SJCRH30 (cell line): ENCODE results near the gene EGFLAM. TPM values are rescaled to one million over a fixed set of nuclear protein-coding genes. Genes with fewer than 3 reads are reported as not detected.

Experiments
- DNase-seq, 2 experiments: peaks; one replicate each; pipeline ENCODE4 v3.0.0-alpha.2; 2015 to 2020
- H3K27ac ChIP-seq: fragments of 250-450 bp; sonication (Bioruptor Pico); 2 replicates; pipeline ENCODE4 v1.5.1; 2020; ENCODE audit warnings: mild to moderate bottlenecking, moderate library complexity
- H3K27me3 ChIP-seq: fragments of 250-450 bp; sonication (Bioruptor Pico); 2 replicates; pipeline ENCODE4 v1.5.1; 2020; ENCODE audit warnings: mild to moderate bottlenecking, moderate library complexity
- H3K36me3 ChIP-seq: fragments of 250-450 bp; sonication (Bioruptor Pico); 2 replicates; pipeline ENCODE4 v1.5.1; 2020; ENCODE audit warnings: mild to moderate bottlenecking, moderate library complexity
- H3K4me1 ChIP-seq: fragments of 250-450 bp; sonication (Bioruptor Pico); 2 replicates; pipeline ENCODE4 v1.5.1; 2020; ENCODE audit warnings: mild to moderate bottlenecking, moderate library complexity
- H3K4me3 ChIP-seq: fragments of 250-450 bp; sonication (Bioruptor Pico); 2 replicates; pipeline ENCODE4 v1.5.1; 2020; ENCODE audit warnings: mild to moderate bottlenecking, moderate library complexity
- H3K9me3 ChIP-seq: fragments of 250-450 bp; sonication (Bioruptor Pico); replicated peaks from 2 replicates; pipeline ENCODE4 v1.5.1; 2020; ENCODE audit warnings: mild to moderate bottlenecking, moderate library complexity
- total RNA-seq: library from RNA; depleted of rRNA; stranded (reverse); fragments of >200 nt; shearing (Covaris generic); gene quantifications from 2 replicates; pipeline ENCODE4 v1.2.3, GENCODE V29; 2014

The EGFLAM gene
- total RNA-seq, 1 experiment from 2014 or later = 0.36 TPM

DNA sequence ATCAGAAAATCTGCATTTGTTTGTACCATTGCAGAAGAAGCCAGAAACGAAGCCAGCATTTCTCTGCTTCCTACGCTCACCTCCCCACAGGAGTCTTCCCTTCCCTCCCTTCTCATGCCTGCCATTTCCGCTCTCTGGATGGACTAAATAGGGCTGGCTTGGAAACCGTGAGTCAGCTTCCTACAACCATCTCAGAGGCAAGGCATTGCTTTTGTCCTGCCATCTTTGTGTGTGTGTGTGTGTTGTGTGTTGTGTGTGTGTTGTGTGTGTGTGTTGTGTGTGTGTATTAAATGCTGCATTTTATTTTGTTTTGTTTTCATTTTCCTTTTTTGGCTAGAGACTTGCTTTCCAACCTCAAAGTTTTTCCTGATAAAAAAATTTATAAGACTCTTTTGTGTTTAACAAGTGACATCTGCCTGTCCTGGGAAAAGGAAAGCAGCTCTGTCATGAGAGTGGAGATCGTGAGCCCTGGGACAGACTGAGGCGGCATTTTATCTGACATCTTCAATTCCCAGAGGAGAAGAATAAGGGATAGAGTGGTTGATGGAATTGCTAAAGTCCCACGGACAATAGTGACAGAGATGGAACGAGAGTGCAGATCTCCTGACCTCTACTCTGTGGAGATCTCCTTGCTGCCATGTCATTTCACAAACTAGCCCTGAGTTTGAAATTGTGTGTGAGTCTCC lies 7.5 kb upstream of the EGFLAM start:
- H3K27ac ChIP-seq = no peak overlapping the region
- DNase-seq = no peak
- H3K9me3 ChIP-seq = no peaks in the 10 kb centered on the region
- no peaks in the 10 kb centered on the region for H3K36me3 ChIP-seq
- H3K27me3 ChIP-seq = 0 out of 2 replicates have a peak, but pooled peaks cover 2% of the 10 kb centered on the region
- no peak overlapping the region for H3K4me3 ChIP-seq
- H3K4me1 ChIP-seq = no peaks in the 10 kb centered on the region

DNA sequence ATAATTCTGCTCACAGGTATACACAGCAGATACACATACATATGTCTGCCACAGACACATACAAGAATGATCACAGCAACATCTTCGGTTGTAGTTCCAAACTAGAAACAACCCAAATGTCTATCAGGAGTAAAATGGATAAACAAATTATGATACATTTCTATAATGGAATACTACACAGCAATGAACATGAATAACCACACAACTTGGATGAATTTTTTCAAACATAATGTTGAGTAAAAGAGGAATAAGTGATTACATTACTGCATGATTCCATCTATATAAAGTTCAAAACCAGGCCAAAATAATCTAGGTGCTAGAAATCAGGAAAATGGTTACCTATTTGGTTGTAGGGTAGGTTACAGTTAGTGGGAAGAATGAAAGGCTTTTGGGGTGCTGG lies 4.6 kb upstream of the EGFLAM start:
- Histone ChIP-seq H3K36me3 (no peaks in the 10 kb centered on the region), H3K9me3 (no peaks in the 10 kb centered on the region), H3K4me3 (no peak overlapping the region), H3K27me3 (peaks cover 6% of the 10 kb centered on the region; the same call in 1 of the 2 replicates), H3K27ac (no peak overlapping the region), H3K4me1 (no peaks in the 10 kb centered on the region)
- no peak for DNase-seq

DNA sequence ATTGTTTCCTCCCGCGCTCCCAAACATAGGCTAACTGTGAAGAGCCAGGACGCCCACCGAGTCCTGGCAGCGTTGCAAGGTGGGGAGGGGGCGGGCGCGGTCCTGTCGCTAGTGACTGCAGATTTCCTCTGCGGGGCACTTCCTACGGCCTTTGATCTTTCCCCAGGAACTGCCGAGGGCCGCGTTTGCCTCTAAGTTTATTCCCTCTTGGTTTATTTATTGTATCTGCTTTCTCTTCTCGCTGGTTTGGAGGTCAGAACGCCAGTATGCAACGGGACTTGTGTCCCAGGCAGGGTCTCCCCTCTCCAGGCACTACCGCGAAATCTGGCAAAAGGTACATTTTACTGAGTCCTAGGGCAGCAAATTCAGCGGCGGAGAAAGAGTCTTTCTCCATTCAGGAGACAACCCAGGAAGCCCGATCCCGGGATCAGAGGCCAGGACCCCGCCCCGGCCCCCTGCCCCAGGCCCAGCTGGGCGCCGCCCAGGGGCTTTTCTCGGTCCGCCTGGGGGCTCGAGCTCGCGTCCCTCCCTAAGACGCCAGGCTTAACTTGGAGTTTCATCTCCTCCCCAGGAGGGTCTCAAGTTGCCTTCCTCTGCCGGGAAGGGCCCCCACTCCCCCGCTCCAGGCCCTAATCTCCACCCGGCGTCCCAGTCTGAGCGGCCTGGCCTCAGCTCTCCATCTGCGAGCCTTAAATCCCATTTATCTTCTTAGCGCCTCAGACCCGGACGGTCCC lies 884 bp upstream of the EGFLAM start:
- DNase-seq = no peak
- Histone ChIP-seq H3K4me3 (no peak overlapping the region), H3K27me3 (peaks cover 20% of the 10 kb centered on the region), H3K36me3 (no peaks in the 10 kb centered on the region), H3K27ac (no peak overlapping the region), H3K4me1 (no peaks in the 10 kb centered on the region), H3K9me3 (no peaks in the 10 kb centered on the region)

DNA sequence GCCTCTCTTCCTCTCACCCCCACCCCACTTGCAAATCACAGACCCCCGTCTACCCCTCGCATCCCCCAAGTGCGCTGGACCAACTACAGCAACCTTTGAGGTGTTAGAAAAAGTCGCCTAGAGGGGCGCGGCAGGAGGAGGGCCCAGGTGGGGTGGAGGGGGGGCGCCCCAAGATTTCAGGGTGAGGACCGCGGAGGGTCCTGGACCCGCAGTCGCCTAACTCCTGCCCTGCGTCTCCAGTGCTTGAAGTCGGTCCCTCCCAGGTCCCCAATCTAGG lies 379 bp upstream of the EGFLAM start:
- H3K9me3 ChIP-seq = no peaks in the 10 kb centered on the region
- no peaks in the 10 kb centered on the region for H3K4me1 ChIP-seq
- peaks cover 20% of the 10 kb centered on the region for H3K27me3 ChIP-seq
- H3K27ac ChIP-seq = no peak overlapping the region
- H3K4me3 ChIP-seq = peak overlapping the region; percentile 60
- DNase-seq = no peak
- no peaks in the 10 kb centered on the region for H3K36me3 ChIP-seq

DNA sequence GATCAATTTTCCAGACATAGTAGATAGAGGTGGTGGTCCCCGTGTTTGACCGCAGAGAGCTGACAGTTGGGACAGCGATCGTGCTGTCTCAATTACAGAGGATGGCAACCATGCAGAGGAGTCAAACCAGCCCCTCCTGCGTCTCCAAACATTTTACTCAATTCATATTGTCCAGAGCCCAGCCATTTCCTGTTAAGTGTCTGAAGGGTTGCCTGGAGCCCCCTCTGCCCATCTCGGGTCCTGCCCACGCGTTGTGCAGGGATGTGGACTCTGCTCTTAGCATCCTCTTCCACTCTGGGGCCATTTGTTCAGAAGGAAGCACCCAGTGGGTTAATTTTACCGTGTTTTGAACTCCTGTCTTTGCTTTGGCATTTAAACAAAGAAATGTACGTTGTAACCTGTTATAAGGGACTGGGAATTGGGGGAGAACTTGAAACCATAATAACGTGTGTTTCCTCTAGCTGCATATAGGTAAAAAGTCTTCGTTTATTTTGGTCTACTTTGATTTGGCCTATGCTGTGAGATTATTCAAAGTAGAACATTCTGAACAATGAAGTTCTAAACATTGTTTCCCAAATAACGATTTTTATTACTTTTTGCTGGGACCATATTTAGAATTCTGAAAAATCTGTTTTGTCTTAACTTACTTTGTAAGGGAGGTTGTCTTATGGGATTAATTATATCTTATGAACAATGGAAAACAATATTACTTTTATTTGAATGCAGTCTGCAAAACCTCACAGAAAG lies 876 bp downstream of the EGFLAM start:
- no peaks in the 10 kb centered on the region for H3K9me3 ChIP-seq
- no peak for DNase-seq
- no peaks in the 10 kb centered on the region for H3K36me3 ChIP-seq
- H3K27me3 ChIP-seq = peaks cover 20% of the 10 kb centered on the region
- peak overlapping the region; percentile 60 for H3K4me3 ChIP-seq
- H3K4me1 ChIP-seq = no peaks in the 10 kb centered on the region
- no peak overlapping the region for H3K27ac ChIP-seq

DNA sequence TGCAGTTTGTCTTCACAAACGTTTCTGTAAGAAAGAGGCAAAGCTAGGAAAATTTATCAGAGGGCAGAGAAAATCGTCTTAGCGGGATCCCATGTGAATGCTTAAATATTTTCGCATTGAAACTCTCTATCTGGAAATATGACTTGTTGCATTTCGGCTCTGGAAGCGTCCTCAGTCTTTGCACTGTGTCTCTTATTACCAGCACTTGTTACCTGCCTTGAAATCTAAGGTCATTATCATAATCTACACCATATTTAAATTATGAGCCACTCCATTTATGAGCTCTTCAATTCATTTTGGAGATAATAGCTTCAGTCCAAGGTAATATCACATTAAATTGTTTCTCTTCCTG lies 1.4 kb downstream of the EGFLAM start:
- Histone ChIP-seq H3K4me1 (no peaks in the 10 kb centered on the region), H3K27me3 (peaks cover 20% of the 10 kb centered on the region)

DNA sequence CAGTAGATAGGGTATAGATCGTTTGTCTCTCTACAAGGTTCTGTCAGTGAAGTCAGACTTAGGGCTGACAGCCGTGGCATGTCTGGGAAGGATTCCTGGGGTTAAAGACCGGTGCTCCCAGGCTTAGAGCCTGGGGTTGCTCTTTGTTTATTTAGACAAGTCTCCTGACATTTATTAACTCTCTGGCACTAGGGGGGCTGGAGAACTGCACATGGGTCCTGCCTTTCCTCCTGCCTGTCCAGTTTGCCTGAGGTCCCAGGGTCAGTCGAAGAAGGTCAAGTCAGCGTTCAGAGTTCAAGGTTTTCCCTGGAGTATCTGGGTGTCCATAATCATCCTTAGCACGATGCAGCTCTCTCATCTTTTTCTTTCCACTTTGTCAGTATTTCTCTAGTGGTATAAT lies 5.6 kb downstream of the EGFLAM start:
- no peak overlapping the region for H3K27ac ChIP-seq

More for the DNA sequence above, 1.4 kb downstream of the EGFLAM start:
- no peaks in the 10 kb centered on the region for H3K9me3 ChIP-seq
- H3K36me3 ChIP-seq = no peaks in the 10 kb centered on the region
- DNase-seq = no peak
- no peak overlapping the region for H3K27ac ChIP-seq
- no peak overlapping the region for H3K4me3 ChIP-seq

DNA sequence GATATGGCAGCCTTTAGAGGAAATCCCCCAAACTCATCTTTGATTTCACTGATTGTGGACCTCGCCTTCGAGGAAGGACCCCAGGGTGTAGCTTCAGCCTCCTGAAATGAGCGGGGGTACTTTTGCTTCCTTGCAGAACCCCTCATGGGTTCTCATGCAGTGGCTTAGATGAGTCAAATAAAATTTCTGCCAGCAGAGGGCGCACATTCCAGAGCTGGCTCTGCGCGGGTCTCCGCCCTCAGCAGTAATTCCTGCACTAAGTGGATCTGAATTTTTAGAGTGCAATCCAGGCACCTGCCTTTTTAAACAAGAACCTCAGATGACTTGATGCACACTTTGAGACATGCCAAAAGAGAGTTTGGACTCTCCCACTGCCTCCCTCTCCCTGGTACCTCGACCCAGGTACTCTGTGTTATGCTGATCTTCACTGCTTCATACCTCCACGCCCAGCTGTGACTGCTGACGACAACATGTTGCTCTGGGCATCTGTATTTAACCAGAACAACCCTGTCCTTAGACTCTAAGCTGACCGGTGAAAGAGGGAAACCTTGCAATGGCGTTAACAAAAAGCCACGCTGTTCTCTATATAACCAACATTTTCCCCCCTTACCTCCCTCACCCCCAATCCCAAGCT lies 7.3 kb downstream of the EGFLAM start:
- H3K4me1 ChIP-seq = no peaks in the 10 kb centered on the region
- no peak overlapping the region for H3K27ac ChIP-seq
- H3K4me3 ChIP-seq = no peak overlapping the region
- H3K27me3 ChIP-seq = no peaks in the 10 kb centered on the region; the same call in 1 of the 2 replicates
- H3K36me3 ChIP-seq = no peaks in the 10 kb centered on the region
- no peaks in the 10 kb centered on the region for H3K9me3 ChIP-seq
- peak; percentile 57 to 76 for DNase-seq

More for the DNA sequence above, 5.6 kb downstream of the EGFLAM start:
- no peak for DNase-seq
- Histone ChIP-seq H3K4me3 (no peak overlapping the region), H3K4me1 (no peaks in the 10 kb centered on the region), H3K27me3 (peaks cover 14% of the 10 kb centered on the region), H3K36me3 (no peaks in the 10 kb centered on the region), H3K9me3 (no peaks in the 10 kb centered on the region)

DNA sequence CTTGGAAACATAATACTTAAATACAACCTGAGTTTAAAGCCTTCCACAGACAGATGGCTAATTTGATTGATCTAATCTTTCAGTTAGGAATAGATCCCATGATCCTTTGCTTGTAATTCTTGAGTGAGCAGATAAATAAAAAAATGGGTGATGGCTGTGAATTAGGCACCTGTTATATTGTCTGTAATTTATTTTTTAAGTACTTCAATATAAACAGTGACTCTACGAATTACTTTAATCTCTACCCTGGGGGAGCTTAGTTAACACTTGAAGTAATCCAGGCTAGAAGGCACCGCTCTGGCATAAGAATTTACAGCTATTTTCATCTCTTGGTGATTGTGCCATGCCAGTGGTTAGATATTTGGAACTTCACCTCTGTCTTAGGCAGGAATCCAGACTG lies 9.0 kb downstream of the EGFLAM start:
- DNase-seq = no peak
- no peaks in the 10 kb centered on the region for H3K27me3 ChIP-seq
- no peaks in the 10 kb centered on the region for H3K36me3 ChIP-seq
- H3K9me3 ChIP-seq = no peaks in the 10 kb centered on the region
- no peak overlapping the region for H3K4me3 ChIP-seq
- no peak overlapping the region for H3K27ac ChIP-seq
- no peaks in the 10 kb centered on the region for H3K4me1 ChIP-seq

DNA sequence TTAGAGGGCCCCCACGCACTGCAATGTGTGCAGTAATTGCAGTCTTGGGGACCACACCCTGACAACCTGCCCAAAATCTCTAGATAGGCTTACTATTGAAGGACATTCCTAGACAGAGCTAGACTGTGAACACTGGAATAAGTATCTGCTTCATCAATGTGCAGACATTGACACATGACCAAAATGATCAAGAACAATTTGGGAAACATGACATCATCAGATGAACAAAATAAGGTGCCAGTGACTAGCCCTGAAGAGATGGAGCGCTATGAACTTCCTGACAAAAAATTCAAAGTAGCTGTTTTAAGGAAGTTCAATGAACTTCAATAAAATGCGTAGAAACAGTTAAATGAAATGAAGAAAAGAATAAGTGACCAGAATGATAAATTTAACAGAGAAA lies 15.3 kb downstream of the EGFLAM start:
- H3K36me3 ChIP-seq = no peaks in the 10 kb centered on the region
- 0 out of 2 replicates have a peak, but pooled peaks cover 4% of the 10 kb centered on the region for H3K9me3 ChIP-seq
- no peak overlapping the region for H3K4me3 ChIP-seq
- H3K27ac ChIP-seq = no peak overlapping the region
- no peaks in the 10 kb centered on the region for H3K27me3 ChIP-seq
- H3K4me1 ChIP-seq = no peaks in the 10 kb centered on the region
- no peak for DNase-seq

DNA sequence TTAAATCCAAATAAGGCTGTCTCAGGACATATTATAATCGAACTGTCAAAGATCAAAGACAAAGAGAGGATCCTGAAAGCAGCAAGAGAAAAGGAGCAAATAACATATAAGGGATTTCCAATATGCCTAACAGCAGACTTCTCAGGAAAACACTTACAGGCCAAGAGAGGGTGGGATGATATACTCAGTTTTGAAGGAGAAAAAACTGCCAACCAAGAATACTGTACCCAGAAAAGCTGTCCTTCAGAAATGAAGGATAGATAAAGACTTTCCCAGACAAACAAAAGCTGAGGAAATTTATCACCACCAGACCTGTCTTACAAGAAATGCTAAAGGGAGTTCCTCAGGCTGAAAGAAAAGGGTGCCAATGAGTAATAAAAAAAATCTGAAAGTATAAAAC lies 16.0 kb downstream of the EGFLAM start:
- H3K27me3 ChIP-seq = no peaks in the 10 kb centered on the region
- no peaks in the 10 kb centered on the region for H3K36me3 ChIP-seq
- no peak for DNase-seq
- no peak overlapping the region for H3K27ac ChIP-seq
- H3K9me3 ChIP-seq = 0 out of 2 replicates have a peak, but pooled peaks cover 4% of the 10 kb centered on the region
- H3K4me3 ChIP-seq = no peak overlapping the region
- H3K4me1 ChIP-seq = no peaks in the 10 kb centered on the region

DNA sequence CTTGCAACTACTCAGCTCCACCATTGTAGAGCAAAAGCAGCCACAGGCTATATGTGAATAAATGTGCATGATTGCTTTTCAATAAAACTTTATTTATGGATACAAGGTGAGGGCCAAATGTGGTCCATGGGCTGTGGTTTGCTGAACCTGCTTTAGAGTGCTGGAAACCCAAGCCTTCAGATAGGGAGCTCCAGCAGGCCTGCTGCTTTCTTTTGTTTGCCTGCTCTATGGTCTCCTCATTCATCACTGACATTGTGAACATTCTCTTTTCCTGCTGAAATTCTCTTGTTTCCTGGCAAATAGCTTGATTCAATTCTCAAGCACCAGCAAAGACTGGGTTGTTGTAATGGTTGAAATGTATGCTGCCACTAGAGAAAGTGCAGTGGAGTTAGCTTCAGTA lies 26.0 kb downstream of the EGFLAM start:
- Histone ChIP-seq H3K36me3 (no peaks in the 10 kb centered on the region), H3K9me3 (no peaks in the 10 kb centered on the region), H3K27me3 (peaks cover 5% of the 10 kb centered on the region; the same call in 1 of the 2 replicates), H3K27ac (no peak overlapping the region), H3K4me1 (no peaks in the 10 kb centered on the region), H3K4me3 (no peak overlapping the region)
- no peak for DNase-seq

DNA sequence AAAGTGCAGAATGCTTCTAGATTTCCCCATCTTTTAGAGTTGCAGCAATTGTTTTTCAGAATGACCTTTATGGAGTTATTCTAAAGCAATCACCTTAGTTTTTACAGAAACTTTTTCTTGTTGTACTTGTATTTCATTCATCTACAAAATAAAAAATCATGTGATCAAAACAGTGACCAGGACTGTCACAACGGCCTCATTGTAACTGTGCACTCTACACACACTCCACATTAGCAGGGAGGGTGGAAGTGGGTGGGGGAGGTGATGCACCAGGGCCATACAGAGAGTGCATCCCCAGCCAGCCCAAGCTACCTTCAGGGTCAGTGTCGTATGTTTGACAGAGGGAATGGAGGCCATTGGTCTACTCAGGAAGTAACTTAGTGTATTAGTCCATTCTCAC lies 26.9 kb downstream of the EGFLAM start:
- DNase-seq = no peak
- no peaks in the 10 kb centered on the region for H3K36me3 ChIP-seq
- H3K4me3 ChIP-seq = no peak overlapping the region
- no peaks in the 10 kb centered on the region for H3K4me1 ChIP-seq
- H3K27me3 ChIP-seq = peaks cover 5% of the 10 kb centered on the region
- no peak overlapping the region for H3K27ac ChIP-seq
- H3K9me3 ChIP-seq = no peaks in the 10 kb centered on the region

DNA sequence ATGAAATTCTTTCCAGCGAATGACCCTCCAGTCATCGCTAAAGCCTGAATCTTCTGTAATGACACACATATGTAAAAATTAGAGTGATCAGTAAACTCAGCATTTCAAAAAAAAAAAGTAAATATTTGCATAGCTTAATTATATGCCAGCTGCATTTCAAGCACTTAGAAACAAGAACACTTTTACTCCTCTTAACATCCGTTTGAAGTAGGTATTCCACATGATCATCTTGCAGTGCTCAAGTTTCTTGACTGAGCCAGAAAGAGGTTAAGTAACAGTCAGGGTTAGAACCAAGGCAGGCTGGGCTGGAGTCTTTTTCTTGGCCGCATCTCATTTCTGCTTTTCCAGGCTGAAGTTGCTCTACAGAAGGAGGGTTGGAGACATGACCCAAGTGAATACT lies 27.6 kb downstream of the EGFLAM start:
- H3K4me3 ChIP-seq = no peak overlapping the region
- DNase-seq = no peak
- H3K9me3 ChIP-seq = no peaks in the 10 kb centered on the region
- no peaks in the 10 kb centered on the region for H3K4me1 ChIP-seq
- no peak overlapping the region for H3K27ac ChIP-seq
- no peaks in the 10 kb centered on the region for H3K36me3 ChIP-seq
- peaks cover 5% of the 10 kb centered on the region for H3K27me3 ChIP-seq

DNA sequence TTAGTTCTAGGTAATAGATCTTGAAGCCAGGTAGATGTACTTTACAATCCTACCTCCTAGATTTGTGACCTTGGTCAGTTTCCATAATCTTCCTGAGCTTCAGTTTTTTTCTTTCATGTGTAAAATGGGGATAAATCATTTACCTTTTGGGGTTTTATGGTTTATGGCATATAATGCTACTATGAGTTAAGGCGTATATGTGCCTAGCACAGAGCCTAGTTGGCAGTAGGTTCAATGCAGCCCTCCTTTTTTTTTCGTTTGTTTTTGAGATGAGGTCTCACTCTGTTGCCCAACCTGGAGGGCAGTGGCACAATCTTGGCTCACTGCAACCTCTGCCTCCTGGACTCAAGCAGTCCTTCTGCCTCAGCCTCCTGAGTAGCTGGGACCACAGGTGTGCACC lies 28.8 kb downstream of the EGFLAM start:
- no peaks in the 10 kb centered on the region for H3K9me3 ChIP-seq
- no peak overlapping the region for H3K4me3 ChIP-seq
- H3K27ac ChIP-seq = no peak overlapping the region
- no peak for DNase-seq
- H3K36me3 ChIP-seq = no peaks in the 10 kb centered on the region
- H3K27me3 ChIP-seq = peaks cover 5% of the 10 kb centered on the region
- H3K4me1 ChIP-seq = no peaks in the 10 kb centered on the region
